GM21717 (cell line): ENCODE results near the gene HIPK2.

Experiments
- ATAC-seq: cut with Tn5 transposase; IDR thresholded peaks from one replicate; pipeline ENCODE4 v1.9.1; 2021; ENCODE audit warnings: mild to moderate bottlenecking, moderate library complexity; ENCODE audit not compliant: unreplicated experiment

The HIPK2 gene

DNA sequence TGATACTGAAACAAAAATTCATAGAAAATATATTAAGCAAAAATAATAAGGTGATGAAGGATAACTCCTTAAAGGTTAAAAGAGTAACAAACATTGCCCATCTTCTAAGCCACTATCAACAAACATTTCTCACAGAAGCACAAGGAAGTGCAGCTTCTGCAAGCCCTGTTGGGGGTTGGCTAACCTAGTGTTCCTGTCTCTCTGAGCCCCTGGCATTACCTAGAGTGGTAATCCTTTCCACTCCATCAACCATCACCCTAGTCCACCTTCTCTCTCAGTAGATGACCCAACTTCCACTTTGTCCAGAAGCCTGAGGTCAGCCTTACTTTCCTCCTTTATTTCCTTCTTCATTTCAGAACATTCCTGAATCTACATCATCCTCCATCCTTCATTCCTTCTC, 59.7 kb downstream of the HIPK2 start:
- ATAC-seq = no peak

DNA sequence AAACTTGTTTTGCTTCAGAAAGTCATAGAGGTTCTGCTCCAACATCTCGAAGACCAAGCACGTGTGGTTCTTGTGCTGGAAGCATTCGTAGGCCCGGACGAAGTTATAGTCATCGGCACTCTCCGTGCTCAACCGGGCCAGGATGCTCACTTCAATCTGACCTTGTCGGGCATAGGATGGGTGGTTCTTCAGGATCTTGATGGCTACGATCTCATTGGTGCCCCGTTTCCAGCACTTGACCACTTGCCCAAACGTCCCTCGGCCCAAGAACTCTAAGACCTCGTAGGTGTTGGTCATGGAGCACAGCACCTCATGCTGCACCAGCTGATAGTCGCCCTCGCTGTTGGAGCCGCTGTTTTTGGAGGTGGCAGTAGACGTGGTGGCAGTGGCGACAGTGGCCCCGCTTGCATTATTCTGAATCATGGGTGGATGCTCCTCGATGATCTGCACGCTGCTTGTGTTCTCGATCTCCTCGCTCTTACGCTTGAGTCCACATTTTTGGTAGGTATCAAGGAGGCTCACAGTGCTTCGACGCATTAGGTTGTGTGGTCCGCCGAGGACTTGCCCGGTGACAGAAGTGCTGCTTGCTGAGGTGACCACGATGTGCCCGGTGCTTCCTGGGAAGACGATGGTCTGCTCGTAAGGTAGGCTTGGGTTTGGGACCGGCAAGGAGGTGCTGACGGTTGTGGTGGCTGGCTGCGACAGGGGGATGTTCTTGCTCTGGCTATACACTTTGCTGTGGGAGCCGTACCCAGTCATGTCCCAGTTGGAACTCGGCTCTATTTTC, 61.4 kb downstream of the HIPK2 start:
- no peak for ATAC-seq

DNA sequence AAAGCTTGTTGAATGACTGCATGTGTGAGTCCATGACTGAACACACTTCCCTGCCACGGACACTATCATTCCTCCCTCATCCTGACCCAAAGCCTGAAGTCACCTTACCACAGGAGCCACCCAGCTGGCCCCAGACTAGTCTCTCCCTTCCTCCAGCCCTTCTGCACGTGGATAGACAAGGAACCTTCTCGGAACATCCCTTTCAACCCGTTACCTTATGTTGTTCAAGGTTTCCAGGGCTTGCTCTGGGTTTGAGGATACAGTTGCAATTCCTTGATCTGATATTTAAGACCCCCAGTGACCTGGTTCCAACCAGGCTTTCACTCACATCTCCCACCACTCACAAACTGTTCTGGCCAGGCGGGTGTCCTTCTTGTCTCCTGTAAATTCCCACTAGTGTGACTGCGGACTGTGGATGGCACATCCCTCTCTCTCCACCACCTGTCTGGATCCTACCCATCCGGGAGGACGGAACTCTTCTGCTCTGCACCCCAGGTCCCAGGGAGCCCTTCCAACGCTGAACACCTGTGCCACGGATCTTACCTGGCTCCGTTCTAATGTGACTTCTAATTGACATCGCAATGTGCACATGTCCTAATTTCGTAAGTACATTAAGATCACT, 62.5 kb downstream of the HIPK2 start:
- ATAC-seq = no peak

DNA sequence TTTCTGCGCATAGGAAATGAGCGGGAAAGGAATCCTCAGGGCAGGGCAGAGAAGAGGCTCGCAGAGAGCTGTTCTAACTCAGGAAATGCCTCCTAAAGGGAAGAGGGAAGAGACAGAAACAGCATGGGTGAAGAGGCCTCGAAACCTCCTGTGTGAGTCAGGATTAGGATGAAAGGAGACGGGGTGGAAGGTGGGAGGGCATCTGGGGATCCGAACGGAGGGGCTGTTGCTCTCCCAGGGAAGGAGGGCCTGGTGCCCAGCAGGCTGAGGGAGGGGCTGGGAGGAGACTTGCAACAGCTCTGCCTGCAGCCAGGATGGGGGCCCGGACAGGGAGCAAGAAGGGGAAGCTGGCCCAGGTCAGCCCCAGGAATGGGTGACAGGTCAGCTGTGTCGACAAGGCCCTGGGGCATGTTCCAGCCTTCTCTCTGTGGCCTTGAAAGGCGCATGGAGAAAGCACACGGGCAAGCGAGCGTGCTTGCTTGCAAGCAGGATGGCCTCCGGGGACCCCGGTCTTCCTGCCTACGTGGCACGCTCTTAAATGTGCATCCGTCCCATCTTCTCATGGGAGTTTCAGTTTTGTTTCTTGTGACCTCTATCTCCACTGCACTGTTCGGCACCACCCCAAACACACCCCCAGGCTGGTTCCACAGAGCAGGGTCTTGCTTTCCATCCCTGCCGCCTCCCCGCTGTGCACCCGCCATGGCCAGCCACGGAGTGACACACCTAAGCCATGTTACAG, 63.5 kb downstream of the HIPK2 start:
- ATAC-seq = peak; percentile 94

DNA sequence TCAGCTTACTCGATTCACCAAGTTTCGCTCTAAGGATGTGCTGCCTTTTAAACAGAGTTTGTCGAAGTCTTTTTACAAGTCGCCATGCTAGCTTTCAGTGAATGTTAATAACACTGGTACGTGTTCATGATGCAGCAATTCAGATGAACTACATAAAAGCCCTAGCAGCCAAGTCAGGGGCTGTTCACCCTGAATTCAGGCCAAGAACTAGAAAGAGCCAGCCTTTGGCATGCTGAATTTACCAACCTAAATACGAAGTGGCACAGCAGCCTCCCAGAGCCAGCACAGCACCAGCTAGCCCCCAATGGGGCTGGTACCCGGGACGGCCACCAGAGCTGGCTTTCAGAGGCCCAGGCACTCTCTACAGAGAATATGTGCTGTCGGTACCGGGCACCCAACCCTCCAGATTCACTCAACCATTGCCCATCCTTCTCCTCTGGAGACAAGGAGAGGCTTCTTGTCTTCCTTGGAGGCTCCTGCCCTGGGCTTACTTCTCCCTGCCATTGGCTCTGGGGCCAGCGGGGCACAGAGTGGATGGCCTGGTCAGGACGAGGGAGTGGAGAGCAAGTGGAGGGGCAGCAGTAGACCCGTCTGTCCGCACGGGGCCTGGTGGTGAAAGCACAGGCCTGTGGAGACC, 64.2 kb downstream of the HIPK2 start:
- ATAC-seq = no peak

DNA sequence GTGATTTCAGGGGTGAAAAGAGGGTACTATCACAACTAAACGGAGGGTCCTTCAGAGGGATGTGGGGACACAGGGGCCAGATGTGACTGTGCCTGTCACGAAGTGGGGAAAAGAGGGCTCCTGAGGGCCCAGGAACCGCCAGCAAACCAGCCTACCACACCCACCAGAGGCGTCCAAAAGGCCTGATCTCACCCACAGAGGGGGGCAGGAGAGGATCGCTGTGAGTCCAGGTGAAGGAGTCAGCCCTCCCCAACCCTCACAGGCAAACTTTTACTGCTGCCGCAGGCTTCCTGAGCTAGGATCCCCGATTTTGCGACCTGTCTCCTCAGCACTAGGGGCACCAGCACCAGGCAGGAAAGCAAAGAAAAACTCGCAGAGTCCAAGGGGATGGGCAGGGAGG, 64.7 kb downstream of the HIPK2 start:
- no peak for ATAC-seq

DNA sequence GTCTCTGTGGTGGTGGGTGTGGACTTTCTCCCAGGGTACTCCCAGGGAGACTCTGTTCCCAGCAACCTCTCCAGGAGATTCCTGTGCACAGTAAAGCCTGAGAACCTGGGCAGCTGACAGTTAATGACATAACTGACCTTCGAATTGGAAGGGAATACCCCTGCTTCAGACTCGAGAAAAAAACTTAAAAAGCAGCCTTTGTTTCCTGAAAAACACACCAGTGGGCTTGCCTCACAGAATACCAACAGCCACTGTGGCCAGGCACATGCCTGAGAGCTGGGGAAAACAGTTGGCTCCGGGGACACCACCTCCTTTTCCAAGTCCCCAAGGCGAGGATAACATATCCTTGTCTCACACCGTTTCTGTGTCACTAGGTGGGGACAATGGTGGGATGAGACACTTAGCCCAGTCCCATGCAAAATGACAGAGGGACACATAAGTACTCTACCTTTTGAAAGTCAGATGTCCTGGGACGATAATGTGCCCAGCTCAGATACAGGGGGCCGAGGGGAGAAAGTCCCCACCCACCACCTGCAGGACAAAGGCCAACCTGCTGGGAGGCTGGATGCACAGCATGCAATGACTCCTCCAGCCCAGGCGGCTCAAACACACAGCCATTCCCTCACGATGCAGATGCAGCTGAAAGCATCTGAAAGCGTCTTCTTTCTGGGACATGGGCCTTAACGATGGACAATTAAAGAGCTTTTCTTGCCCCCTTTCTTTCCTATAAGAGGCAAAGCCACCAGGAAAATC, 65.6 kb downstream of the HIPK2 start:
- ATAC-seq = no peak

DNA sequence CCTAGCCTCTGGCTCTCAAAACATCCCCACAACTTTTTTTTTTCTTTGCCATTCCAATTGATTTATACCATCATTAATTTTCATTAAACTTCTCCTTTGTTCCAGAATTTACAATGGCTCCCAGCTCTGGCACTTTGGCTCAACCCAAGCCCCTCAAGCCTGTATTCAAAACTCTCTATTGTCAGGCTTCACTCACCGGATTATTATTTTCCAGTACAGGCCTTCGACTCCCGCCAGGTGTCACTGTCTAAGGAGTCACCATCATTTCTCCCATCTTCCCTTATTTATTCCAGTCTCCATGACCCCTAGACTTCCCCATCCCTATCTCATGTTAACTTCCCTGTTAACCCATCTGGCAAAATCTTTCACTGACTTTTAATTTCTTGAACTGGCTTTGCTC, 67.8 kb downstream of the HIPK2 start:
- no peak for ATAC-seq

DNA sequence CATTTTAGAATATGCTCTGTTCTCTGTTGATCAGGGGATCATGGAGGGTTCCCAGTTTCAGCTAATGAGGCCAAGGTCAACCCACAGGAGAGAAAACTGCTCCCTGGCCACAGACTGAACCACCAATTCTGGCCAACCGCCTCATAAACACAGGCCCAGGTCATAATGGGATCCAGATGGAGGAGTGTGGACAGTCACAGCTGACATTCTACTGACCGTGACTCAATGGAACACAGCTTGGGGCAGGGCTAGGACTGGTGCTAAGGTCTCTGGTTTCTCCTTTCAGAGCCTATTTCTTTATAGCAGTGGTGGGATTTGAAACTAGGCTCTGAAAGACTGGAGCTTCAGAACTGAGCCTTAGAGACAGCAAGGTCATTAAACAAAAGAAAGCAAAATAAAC, 68.3 kb downstream of the HIPK2 start:
- no peak for ATAC-seq

DNA sequence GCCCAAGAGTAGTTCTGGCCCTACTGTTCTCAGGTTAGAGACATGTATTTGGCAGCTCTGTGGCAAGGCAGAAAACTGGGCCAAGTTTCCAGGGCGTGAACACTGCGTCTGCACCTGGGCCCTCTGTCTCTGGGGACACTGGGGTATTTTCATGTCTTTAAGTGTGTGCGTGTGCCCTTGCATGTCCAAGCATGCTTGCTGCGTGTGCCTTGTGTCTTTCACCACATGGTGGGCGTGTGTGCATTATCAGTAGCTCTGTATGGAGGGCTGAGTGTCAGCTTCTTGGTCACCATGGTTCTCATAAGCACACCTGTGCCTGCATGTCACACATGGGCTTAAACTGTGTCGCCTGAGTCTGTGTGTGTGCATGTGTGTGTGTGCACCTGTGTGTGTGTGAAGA, 69.3 kb downstream of the HIPK2 start:
- peak; percentile 72 for ATAC-seq

DNA sequence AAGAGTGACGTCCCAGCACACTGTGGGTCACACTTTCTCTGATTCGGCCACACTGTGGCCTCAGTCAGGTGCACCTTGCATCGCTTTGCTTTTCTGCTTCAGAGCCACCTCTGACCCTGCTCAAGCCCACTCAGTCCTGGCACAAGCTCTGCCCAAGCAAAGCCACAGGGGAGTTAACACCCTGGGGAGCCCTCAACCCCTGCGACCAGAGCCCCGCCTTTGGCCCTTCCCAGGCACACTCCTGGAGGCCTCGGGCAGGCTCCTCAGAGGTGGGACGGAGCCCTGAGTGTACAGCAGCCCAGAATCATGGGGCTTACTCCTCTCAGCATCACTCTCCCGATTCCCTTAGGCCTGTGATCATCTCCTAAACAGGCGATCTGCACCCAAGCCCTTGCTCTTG, 71.0 kb downstream of the HIPK2 start:
- ATAC-seq = no peak

DNA sequence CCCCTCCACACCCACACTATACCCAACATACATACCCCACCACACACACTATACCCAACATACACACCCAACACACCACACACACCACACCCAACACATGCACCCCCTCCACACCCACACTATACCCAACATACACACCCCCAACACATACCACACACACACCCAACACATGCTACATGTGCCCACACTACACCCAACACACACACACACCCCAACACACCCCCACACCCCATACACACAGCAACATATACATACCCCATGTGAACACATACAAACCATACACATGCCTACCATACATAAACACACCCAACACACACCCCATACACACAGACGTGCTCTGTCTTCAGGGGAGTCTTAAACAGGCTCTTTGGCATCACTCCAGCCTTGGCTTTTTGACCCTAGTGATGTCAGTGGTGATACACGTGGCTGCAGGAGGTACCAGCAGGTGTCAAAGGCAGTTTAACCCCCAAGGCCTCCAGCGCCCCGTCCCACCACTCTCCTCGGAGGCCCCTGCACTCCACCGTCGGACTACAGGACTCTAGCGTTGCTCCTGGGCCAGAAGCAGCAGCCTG, 73.4 kb downstream of the HIPK2 start:
- no peak for ATAC-seq

DNA sequence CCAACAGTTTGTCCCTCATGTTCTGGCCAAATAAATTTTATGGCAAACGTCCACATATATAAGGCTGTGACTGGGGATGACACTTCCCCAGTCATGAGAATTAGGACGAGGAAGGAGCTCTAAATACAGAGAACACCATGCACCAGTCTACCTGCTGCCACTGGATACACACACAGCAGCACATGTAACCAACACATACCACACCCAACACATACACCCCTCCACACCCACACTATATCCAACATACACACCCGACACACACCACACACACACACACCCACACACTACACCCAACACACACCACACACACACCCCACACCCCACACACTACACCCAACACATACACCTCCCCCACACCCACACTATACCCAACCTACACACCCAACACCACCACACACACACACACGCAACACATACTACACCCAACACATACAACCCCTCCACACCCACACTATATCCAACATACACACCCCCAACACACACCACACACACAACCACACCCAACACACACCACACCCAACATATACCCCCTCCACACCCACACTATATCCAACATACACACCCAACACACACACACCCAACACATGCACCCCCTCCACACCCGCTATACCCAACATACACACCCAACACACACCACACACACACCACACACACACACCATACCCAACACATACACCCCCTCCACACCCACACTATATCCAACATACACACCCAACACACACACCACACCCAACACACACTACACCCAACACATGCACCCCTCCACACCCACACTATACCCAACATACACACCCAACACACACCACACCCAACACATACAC, 74.1 kb downstream of the HIPK2 start:
- no peak for ATAC-seq

DNA sequence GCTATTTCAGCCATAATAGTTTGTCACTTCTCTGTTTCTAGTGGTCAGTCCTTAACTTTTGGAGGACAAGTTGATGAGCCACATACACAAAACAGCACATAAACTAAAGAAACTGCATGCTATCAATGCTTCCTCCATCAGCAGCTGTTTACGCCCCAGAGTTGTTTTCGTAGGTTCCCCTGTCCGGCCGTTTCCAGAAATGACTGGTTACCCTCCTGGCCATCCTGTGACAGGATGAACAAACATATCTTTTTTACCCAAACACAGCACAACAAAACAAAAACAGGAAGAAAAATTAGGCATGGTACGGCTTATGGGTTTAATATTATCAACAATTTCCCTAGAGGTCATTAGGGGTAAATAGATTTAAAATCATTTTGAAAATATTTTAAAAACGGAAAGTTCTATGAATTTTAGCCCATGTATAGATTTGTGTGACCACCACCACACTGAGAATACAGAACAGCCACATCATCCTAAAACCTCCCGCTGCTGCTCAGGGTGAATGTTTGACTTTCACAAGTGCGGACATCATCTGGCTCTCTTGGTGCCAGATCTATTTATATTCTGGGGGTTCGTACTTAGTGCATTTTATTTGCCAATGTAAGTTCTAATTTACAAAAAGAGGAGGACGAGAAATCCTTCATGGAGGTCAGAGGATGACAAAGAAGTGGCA, 74.8 kb downstream of the HIPK2 start:
- ATAC-seq = peak; percentile 49

DNA sequence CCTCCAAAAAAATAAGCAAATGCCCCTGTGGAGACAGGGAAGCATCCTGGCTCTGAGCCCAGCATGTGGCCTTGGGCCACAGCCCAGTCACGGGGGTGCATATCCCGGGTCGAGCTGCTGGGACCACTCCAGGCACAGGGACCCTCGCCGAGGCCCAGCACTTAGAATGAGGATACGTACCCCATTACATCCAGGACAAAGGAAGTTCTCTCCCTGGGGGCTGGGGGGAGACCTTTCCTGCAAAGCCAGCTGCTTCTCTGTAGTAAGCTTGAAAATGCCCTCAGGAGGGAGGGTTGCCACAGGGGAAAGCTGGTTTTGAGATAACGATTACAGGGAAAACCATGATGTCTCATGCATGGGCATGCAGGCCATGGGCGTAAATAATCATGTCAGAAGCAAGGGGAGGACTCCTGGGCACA, 75.5 kb downstream of the HIPK2 start:
- ATAC-seq = no peak

DNA sequence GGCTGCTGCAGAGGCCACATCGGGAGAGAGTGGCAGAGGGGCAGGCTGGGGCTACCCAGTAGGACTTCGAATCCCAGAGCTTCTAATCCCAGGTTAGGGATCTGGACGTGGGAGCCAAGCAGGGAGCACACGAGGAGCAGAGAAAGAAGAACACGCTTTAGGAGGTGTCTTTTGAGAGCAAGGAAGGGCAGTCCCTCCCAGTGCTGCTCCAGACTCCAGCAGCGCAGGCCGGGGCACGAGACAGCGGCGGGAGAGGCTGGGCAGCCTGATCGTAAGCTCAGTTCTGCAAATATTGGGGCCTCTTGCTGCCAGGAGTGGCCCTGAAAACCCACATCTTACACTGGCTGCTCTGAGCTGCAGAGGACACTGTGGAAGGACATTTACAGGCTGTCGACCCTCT, 75.9 kb downstream of the HIPK2 start:
- ATAC-seq = no peak

DNA sequence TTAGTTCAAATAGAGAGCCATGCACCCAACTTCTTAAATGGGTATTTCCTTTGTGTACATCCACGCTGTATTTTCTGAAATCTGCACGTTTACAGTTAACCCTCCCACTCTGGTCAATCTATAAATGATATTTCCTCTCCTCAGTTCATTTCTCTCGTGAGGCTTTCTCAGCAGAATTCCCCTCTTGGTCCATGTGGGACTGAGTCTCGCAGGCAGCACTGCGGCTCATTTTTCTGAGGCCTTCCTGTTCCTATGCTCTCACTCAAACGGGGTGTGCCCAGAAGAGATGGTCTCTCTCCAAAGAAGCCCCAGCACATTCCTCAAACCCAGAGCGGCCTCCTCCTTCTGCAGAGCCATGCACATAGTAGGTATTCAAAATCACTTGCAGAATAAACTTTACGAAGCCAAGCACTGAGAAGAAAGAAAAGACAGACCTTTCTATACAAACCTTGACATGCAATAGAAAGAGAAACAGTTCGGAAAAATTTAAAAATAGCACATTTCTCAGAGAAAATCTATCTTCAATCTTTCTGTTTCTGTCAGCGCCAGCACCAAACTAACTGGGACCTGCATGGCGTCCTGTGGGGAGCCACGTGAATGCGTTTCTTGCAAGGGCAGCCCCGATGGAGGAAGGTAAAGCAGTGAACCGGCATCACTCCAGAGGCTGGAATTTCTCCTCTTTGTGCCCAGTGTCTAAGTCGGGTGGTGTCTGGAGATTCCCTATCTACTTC, 77.1 kb downstream of the HIPK2 start:
- ATAC-seq = no peak
